Parathyroid adenoma (tissue), 2 donors: ENCODE measurements around the gene LHX4.

ENCODE experiments used
- H2AFZ ChIP-seq: fragments of 300-600 bp; sonication (generic); one replicate; pipeline ENCODE4 v1.7.0; 2017; ENCODE audit warnings: antibody characterized with exemption, mild to moderate bottlenecking
- H3K27ac ChIP-seq: fragments of 300-600 bp; sonication (generic); one replicate; pipeline ENCODE4 v1.7.0; 2017
- H3K27me3 ChIP-seq: fragments of 300-600 bp; sonication (generic); one replicate; pipeline ENCODE4 v1.7.0; 2017; ENCODE audit warnings: low read length; ENCODE audit not compliant: control insufficient read depth, insufficient read depth
- H3K36me3 ChIP-seq: fragments of 300-600 bp; sonication (generic); one replicate; pipeline ENCODE4 v1.7.0; 2017; ENCODE audit warnings: low read length; ENCODE audit not compliant: control insufficient read depth, insufficient read depth
- H3K4me1 ChIP-seq: fragments of 300-600 bp; sonication (generic); one replicate; pipeline ENCODE4 v1.7.0; 2017; ENCODE audit warnings: control low read depth
- H3K4me2 ChIP-seq: fragments of 300-600 bp; sonication (generic); one replicate; pipeline ENCODE4 v1.7.0; 2017; ENCODE audit warnings: low read length
- H3K4me3 ChIP-seq: fragments of 300-600 bp; sonication (generic); one replicate; pipeline ENCODE4 v1.7.0; 2017; ENCODE audit warnings: low read depth, low read length
- H3K79me2 ChIP-seq: fragments of 300-600 bp; sonication (generic); one replicate; pipeline ENCODE4 v1.7.0; 2017; ENCODE audit warnings: control low read depth
- H3K9ac ChIP-seq: fragments of 300-600 bp; sonication (generic); one replicate; pipeline ENCODE4 v1.7.0; 2017; ENCODE audit warnings: mild to moderate bottlenecking
- H3K9me3 ChIP-seq: fragments of 300-600 bp; sonication (generic); one replicate; pipeline ENCODE4 v1.7.0; 2017; ENCODE audit warnings: low read length; ENCODE audit not compliant: control insufficient read depth
- TF ChIP-seq, protein P1 (sequence below): fragments of 300-600 bp; sonication (generic); IDR thresholded peaks from one replicate; pipeline ENCODE4 v1.7.0; 2017; ENCODE audit warnings: antibody characterized with exemption, mild to moderate bottlenecking
- donor health status: primary hyperparathyroidism.

LHX4 gene

DNA sequence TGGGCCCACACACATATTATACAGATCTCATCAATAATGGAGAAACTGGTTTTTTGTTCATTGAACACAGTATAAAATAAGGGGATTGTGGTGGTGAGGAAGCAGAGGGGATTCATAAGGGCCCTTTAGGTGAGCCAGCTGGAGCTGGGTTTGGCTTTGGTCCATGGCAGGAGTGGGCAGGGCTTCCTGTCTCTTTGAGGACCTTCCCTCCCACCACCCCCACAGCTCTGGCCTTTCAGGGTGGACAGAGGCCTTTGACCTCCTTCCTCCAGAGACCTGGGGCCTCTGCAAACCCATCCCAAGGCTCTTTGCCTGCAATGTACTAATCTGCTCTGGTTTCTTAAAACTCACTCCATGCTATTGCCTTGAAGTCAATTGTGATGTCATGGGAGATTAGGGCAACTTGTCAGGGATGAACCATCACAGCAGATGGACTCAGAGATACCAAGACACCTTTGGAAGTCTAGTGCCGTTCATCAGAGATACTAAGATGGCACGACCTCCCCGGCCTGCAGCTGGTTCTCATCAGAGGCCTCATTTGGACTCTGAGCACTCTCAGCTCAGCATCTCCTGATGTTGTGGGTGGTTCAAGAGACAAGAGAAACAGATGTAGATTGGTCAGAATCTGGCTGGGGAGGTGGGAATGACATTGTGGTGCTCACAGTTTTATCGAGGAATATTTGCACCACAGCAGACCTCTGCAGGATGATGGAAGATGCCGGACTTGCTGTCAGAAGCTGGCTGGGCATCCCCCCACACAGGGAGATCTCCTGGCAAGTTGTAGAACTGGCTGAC, 37.9 kb downstream of the LHX4 start:
- H3K4me3 ChIP-seq, result no peak overlapping the region
- no peaks in the 10 kb centered on the region for H3K9me3 ChIP-seq
- no peaks in the 10 kb centered on the region for H3K27me3 ChIP-seq
- no peaks in the 10 kb centered on the region for H3K79me2 ChIP-seq
- TF ChIP-seq, protein P1, sequence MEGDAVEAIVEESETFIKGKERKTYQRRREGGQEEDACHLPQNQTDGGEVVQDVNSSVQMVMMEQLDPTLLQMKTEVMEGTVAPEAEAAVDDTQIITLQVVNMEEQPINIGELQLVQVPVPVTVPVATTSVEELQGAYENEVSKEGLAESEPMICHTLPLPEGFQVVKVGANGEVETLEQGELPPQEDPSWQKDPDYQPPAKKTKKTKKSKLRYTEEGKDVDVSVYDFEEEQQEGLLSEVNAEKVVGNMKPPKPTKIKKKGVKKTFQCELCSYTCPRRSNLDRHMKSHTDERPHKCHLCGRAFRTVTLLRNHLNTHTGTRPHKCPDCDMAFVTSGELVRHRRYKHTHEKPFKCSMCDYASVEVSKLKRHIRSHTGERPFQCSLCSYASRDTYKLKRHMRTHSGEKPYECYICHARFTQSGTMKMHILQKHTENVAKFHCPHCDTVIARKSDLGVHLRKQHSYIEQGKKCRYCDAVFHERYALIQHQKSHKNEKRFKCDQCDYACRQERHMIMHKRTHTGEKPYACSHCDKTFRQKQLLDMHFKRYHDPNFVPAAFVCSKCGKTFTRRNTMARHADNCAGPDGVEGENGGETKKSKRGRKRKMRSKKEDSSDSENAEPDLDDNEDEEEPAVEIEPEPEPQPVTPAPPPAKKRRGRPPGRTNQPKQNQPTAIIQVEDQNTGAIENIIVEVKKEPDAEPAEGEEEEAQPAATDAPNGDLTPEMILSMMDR, result no peak
- no peak overlapping the region for H3K4me2 ChIP-seq
- H2AFZ ChIP-seq, result no peak overlapping the region
- no peak overlapping the region for H3K27ac ChIP-seq
- peaks cover 3% of the 10 kb centered on the region for H3K4me1 ChIP-seq
- no peaks in the 10 kb centered on the region for H3K36me3 ChIP-seq
- H3K9ac ChIP-seq, result no peak overlapping the region

GRCh38 chr1:180268556-180269075, 38.6 kb downstream of the LHX4 start:
- TF ChIP-seq, protein P1, result no peak
- no peaks in the 10 kb centered on the region for H3K36me3 ChIP-seq

DNA sequence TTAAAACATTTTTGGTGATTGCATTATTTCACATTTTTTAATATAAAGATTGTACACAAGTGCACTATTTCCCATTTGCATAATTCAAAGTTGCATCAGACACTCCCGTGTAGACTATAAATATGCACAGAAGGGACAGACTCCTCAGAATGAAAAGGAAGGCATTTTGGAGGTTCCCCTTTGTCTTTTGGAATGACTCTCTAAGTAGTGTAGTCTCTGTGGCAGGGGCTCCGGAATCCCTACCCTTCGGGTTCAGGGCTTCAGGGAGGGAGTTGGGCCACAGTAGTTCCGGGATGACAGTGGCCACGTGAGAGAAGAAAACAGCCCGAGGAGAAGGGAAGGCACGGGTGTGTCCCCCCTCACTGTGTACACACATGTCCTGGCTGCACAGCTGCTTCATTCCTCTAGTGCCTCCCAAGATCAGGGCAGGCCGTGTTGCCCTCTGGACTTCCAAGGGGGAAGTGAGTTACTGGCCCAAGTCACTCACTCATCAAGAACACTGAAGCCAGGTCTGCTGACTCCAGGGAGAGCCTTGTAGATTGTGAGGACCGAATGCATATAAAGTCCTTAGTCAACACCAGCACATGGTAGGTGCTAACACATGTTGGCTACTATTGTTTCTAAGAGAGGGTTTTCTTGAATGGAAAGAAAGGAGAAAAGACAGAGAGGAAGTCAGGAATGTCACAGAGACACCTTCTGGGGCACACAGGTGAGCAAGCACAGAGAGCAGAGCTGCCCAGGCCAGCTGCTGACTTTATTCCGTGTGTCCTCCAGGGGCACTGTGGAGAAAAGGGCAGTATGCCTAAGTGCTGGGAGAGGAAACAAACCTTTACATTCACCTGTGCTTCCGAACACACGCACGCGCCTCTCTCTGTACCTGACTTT, 39.8 kb downstream of the LHX4 start:
- Histone ChIP-seq H3K27ac (no peak overlapping the region), H3K79me2 (no peaks in the 10 kb centered on the region), H3K36me3 (no peaks in the 10 kb centered on the region), H3K4me2 (no peak overlapping the region), H3K4me1 (peaks cover 3% of the 10 kb centered on the region), H3K4me3 (no peak overlapping the region), H3K27me3 (no peaks in the 10 kb centered on the region), H2AFZ (no peak overlapping the region), H3K9me3 (no peaks in the 10 kb centered on the region), H3K9ac (no peak overlapping the region)
- TF ChIP-seq, protein P1, result peak; percentile 9

More at GRCh38 chr1:180268556-180269075, 38.6 kb downstream of the LHX4 start:
- Histone ChIP-seq H3K4me3 (no peak overlapping the region), H3K4me1 (peaks cover 3% of the 10 kb centered on the region), H3K27ac (no peak overlapping the region), H2AFZ (no peak overlapping the region), H3K27me3 (no peaks in the 10 kb centered on the region), H3K9ac (no peak overlapping the region), H3K79me2 (no peaks in the 10 kb centered on the region), H3K4me2 (no peak overlapping the region), H3K9me3 (no peaks in the 10 kb centered on the region)

DNA sequence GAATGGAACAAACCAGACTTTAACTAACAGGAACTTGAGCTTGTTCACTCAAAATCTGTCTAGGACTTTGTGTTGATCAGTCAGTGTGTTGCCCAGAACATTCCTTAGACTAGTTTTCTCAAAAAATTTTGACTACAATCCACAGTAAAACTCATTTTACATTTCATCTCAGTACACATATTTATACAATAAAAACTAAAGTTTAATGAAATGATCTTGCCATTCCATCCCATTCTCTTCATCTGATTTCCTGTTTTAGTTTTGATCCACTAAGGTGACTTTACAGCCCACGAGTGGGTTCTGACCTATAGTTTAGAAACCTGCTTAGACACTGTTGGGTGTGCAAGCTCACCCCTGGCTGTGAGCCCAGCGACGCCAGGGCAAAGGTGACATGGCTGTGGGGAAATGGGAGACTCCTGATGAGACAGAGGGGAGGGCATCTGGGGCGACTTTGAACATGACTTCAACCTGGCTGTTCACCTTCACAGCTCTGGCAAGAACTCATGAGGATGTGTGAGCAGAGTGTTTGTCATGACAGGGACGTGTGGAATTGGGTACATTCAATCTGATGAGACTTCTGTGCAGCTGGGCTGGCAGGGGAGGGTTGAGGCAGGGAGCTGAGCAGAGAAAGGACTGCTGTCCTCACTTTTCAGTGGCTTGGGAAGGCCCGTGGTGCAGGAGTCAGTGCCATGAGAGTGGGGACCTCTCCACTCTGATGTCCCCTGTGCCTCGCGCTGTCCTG, 40.6 kb downstream of the LHX4 start:
- Histone ChIP-seq H3K27ac (no peak overlapping the region), H3K9me3 (no peaks in the 10 kb centered on the region), H3K79me2 (no peaks in the 10 kb centered on the region), H3K4me2 (no peak overlapping the region), H3K36me3 (no peaks in the 10 kb centered on the region), H2AFZ (no peak overlapping the region), H3K4me1 (peaks cover 3% of the 10 kb centered on the region), H3K4me3 (no peak overlapping the region), H3K27me3 (no peaks in the 10 kb centered on the region), H3K9ac (no peak overlapping the region)
- TF ChIP-seq, protein P1, result no peak
